Esophagus muscularis mucosa (tissue), 4 donors: ENCODE results near the gene ARHGDIB. TPM values are rescaled to one million over a fixed set of nuclear protein-coding genes. Genes with fewer than 3 reads are reported as not detected.

Experiments used
- DNase-seq: peaks from one replicate; pipeline ENCODE4 v3.0.0-alpha.2; 2017; ENCODE audit errors: extremely low spot score
- H3K27ac ChIP-seq, 4 donors: fragments of 200-600 bp; sonication (generic); replicated peaks in 1 of 4; 1 replicate in 3 of 4; 2 replicates in 1 of 4; pipeline ENCODE4 v1.5.1; 2016 to 2019; ENCODE audit warnings: mild to moderate bottlenecking in 1 of 4
- H3K27me3 ChIP-seq, 4 donors: fragments of 200-600 bp; sonication (generic); one replicate each; pipeline versions ENCODE4 v1.5.1 to v1.6.0; 2016 to 2019
- H3K36me3 ChIP-seq, 4 donors: fragments of 200-600 bp; sonication (generic); one replicate each; pipeline ENCODE4 v1.5.1; 2016 to 2019
- H3K4me1 ChIP-seq, 4 donors: fragments of 200-600 bp; sonication (generic); one replicate each; pipeline ENCODE4 v1.5.1; 2016 to 2019
- H3K4me3 ChIP-seq, 4 donors: fragments of 200-600 bp; sonication (generic); 1 replicate in 2 of 4; 2 replicates in 2 of 4; pipeline ENCODE4 v1.5.1; 2016 to 2019; ENCODE audit warnings: mild to moderate bottlenecking in 4 of 4, moderate library complexity in 1 of 4
- H3K9me3 ChIP-seq, 4 donors: fragments of 200-600 bp; sonication (generic); 1 replicate in 3 of 4; 2 replicates in 1 of 4; pipeline ENCODE4 v1.5.1; 2016 to 2019
- CTCF ChIP-seq, 3 experiments: fragments of 200-600 bp in 2 of 3; fragments of 450-650 bp in 1 of 3; sonication (generic) in 2 of 3; IDR thresholded peaks; one replicate each; pipeline ENCODE4 v1.5.1; 2017 to 2019; ENCODE audit warnings: antibody characterized with exemption in 3 of 3, mild to moderate bottlenecking in 2 of 3, moderate library complexity in 1 of 3
- EP300 ChIP-seq: sonication (generic); formaldehyde crosslinking; IDR thresholded peaks from one replicate; pipeline ENCODE4 v1.6.1; 2017; ENCODE audit warnings: antibody characterized with exemption
- POLR2A ChIP-seq: fragments of 450-650 bp; IDR thresholded peaks from one replicate; pipeline ENCODE4 v1.6.1; 2017; ENCODE audit warnings: antibody characterized with exemption, moderate library complexity, mild to moderate bottlenecking, low read depth
- POLR2AphosphoS5 ChIP-seq, 2 donors: sonication (generic); formaldehyde crosslinking; IDR thresholded peaks; one replicate each; pipeline ENCODE4 v1.6.1; 2017; ENCODE audit warnings: antibody characterized with exemption in 2 of 2
- WGBS: methylation state at CpG from one replicate; pipeline ENCODE4 v1.1.5; 2018; 5-methylcytosine and 5-hydroxymethylcytosine counted together
- intact Hi-C: fragments of 100-400 bp; cut with DNase I; formaldehyde crosslinking; loops from one replicate; pipeline ENCODE4 v1.15.1; 2023
- total RNA-seq, 4 donors: library from RNA; depleted of rRNA; stranded (reverse); fragments of >200 nt; gene quantifications; one replicate each; pipeline versions ENCODE4 v1.1.0 to v1.2.1, GENCODE V29; 2016

Gene ARHGDIB
- total RNA-seq, 4 donors from 2014 or later = 43.6 to 123 (median 84.5) TPM

GRCh38 chr12:14962797-14963196, 1.4 kb upstream of the ARHGDIB start:
- no peak for DNase-seq
- TF ChIP-seq POLR2AphosphoS5 (IDR thresholded peaks at IDR 0.05) = no peak
- no peak for TF ChIP-seq EP300
- no peak for TF ChIP-seq POLR2A
- no peak for TF ChIP-seq CTCF (IDR thresholded peaks at IDR 0.05)
- 87% methylated on average over 3 of the region's 3 CpGs for WGBS
- Histone ChIP-seq H3K36me3 (no peaks in the 10 kb centered on the region), H3K27ac (no peak overlapping the region), H3K9me3 (no peaks in the 10 kb centered on the region), H3K4me3 (no peak overlapping the region), H3K4me1 (peaks cover 13 to 28% (median 24%) of the 10 kb centered on the region in 4 donors), H3K27me3 (no peaks in the 10 kb centered on the region)
- intact Hi-C loops = no loop called here

- Histone ChIP-seq H3K36me3 (no peaks in the 10 kb centered on the region), H3K27ac (peak overlapping the region; percentile 67 to 75 (median 71))
- WGBS = 74% methylated on average over 3 of the region's 3 CpGs
These were observed 745 bp upstream of the ARHGDIB start for GRCh38 chr12:14962153-14962539.

GRCh38 chr12:14960548-14961465, 594 bp downstream of the ARHGDIB start:
- Histone ChIP-seq H3K27ac (peak overlapping the region; percentile 67 to 75 (median 71)), H3K9me3 (no peaks in the 10 kb centered on the region), H3K27me3 (no peaks in the 10 kb centered on the region), H3K4me3 (peak overlapping the region; percentile 42 to 54 (median 46)), H3K36me3 (no peaks in the 10 kb centered on the region), H3K4me1 (peaks cover 30 to 47% (median 38%) of the 10 kb centered on the region in 4 donors)
- intact Hi-C loops = no loop called here
- 58% methylated on average over 13 of the region's 13 CpGs for WGBS
- DNase-seq = no peak
- no peak for TF ChIP-seq POLR2AphosphoS5 (IDR thresholded peaks at IDR 0.05)
- no peak for TF ChIP-seq EP300
- TF ChIP-seq CTCF (IDR thresholded peaks at IDR 0.05) = no peak
- no peak for TF ChIP-seq POLR2A

More at GRCh38 chr12:14962153-14962539, 745 bp upstream of the ARHGDIB start:
- peaks cover 20 to 34% (median 30%) of the 10 kb centered on the region in 4 donors for H3K4me1 ChIP-seq
- intact Hi-C loops = no loop called here
- no peak for DNase-seq
- no peak for TF ChIP-seq POLR2AphosphoS5 (IDR thresholded peaks at IDR 0.05)
- TF ChIP-seq CTCF (IDR thresholded peaks at IDR 0.05) = no peak
- no peak for TF ChIP-seq EP300
- TF ChIP-seq POLR2A = no peak
- H3K27me3 ChIP-seq = no peaks in the 10 kb centered on the region
- H3K4me3 ChIP-seq = peak overlapping the region in 3 of 4 donors; percentile 45 to 54 (median 46)
- no peaks in the 10 kb centered on the region for H3K9me3 ChIP-seq

- no peak for TF ChIP-seq POLR2A
- no peak for TF ChIP-seq CTCF (IDR thresholded peaks at IDR 0.05)
- TF ChIP-seq EP300 = no peak
- no peak for TF ChIP-seq POLR2AphosphoS5 (IDR thresholded peaks at IDR 0.05)
- Histone ChIP-seq H3K4me1 (peaks cover 30 to 47% (median 38%) of the 10 kb centered on the region in 4 donors), H3K27ac (peak overlapping the region; percentile 67 to 75 (median 71)), H3K4me3 (peak overlapping the region; percentile 42 to 54 (median 46)), H3K27me3 (no peaks in the 10 kb centered on the region), H3K36me3 (no peaks in the 10 kb centered on the region), H3K9me3 (no peaks in the 10 kb centered on the region)
- intact Hi-C loops = no loop called here
- no peak for DNase-seq
- WGBS = 76% methylated on average over 4 of the region's 4 CpGs
These were observed 1.4 kb downstream of the ARHGDIB start for GRCh38 chr12:14959916-14960496.
